Keratinocyte (primary cell): ENCODE measurements around the gene OTOG. TPM values are rescaled to one million over a fixed set of nuclear protein-coding genes. Genes with fewer than 3 reads are reported as not detected.

Experiments used
- DNase-seq: peaks from one replicate; pipeline ENCODE4 v3.0.0-alpha.2; 2011; ENCODE audit warnings: low read depth, missing footprints, low spot score
- FAIRE-seq: peaks from 2 replicates; lab custom pipeline; 2011; peaks lifted over from hg19 to GRCh38; lab: Jason Lieb, UNC
- H2AFZ ChIP-seq: 2 replicates; pipeline ENCODE4 v1.6.0; 2012; ENCODE audit warnings: low read length, control low read depth, inconsistent platforms; ENCODE audit not compliant: control insufficient read depth
- H3K27ac ChIP-seq: 2 replicates; pipeline ENCODE4 v1.5.1; 2011; ENCODE audit warnings: low read length; ENCODE audit not compliant: control insufficient read depth, insufficient read depth
- H3K27me3 ChIP-seq: 3 replicates; pipeline ENCODE4 v1.6.0; 2011; ENCODE audit warnings: low read length; ENCODE audit not compliant: control insufficient read depth, insufficient read depth; ENCODE audit errors: extremely low read depth
- H3K36me3 ChIP-seq, 2 experiments: 2 replicates in 1 of 2; 3 replicates in 1 of 2; pipeline ENCODE4 v1.5.1; 2011; ENCODE audit warnings: low read length in 2 of 2, mild to moderate bottlenecking in 1 of 2; ENCODE audit not compliant: control insufficient read depth in 2 of 2, insufficient read depth in 2 of 2; ENCODE audit errors: extremely low read depth in 1 of 2
- H3K4me1 ChIP-seq: 3 replicates; pipeline ENCODE4 v1.5.1; 2011; ENCODE audit warnings: low read length; ENCODE audit not compliant: control insufficient read depth, insufficient read depth; ENCODE audit errors: extremely low read depth
- H3K4me2 ChIP-seq: 3 replicates; pipeline ENCODE4 v1.6.0; 2011; ENCODE audit warnings: low read depth, low read length; ENCODE audit not compliant: control insufficient read depth, insufficient read depth; ENCODE audit errors: extremely low read depth
- H3K4me3 ChIP-seq, 3 experiments: fragments of 200-600 bp in 1 of 3; sonication (generic) in 1 of 3; 2 replicates in 2 of 3; 3 replicates in 1 of 3; pipeline ENCODE4 v1.5.1; 2011 to 2016; ENCODE audit warnings: low read length in 3 of 3, mild to moderate bottlenecking in 3 of 3, control low read depth in 2 of 3, inconsistent platforms in 1 of 3, low read depth in 1 of 3, mixed read lengths in 1 of 3, mixed run types in 1 of 3, moderate library complexity in 1 of 3; ENCODE audit not compliant: control insufficient read depth in 2 of 3, insufficient read depth in 2 of 3; ENCODE audit errors: extremely low read depth in 1 of 3
- H3K79me2 ChIP-seq: 2 replicates; pipeline ENCODE4 v1.6.0; 2012; ENCODE audit warnings: low read length; ENCODE audit not compliant: control insufficient read depth, insufficient read depth
- H3K9ac ChIP-seq: 3 replicates; pipeline ENCODE4 v1.6.0; 2011; ENCODE audit warnings: low read length; ENCODE audit not compliant: control insufficient read depth, insufficient read depth; ENCODE audit errors: extremely low read depth
- H3K9me1 ChIP-seq: 3 replicates; pipeline ENCODE4 v1.6.0; 2011; ENCODE audit warnings: low read length; ENCODE audit not compliant: control insufficient read depth, insufficient read depth; ENCODE audit errors: extremely low read depth
- H3K9me3 ChIP-seq: 2 replicates; pipeline ENCODE4 v1.5.1; 2012; ENCODE audit warnings: low read depth, low read length; ENCODE audit not compliant: control insufficient read depth
- H4K20me1 ChIP-seq: 3 replicates; pipeline ENCODE4 v1.6.0; 2011; ENCODE audit warnings: low read length; ENCODE audit not compliant: control insufficient read depth, insufficient read depth; ENCODE audit errors: extremely low read depth
- CTCF ChIP-seq, 3 experiments: IDR thresholded peaks in 1 of 3; conservative IDR thresholded peaks in 1 of 3; optimal IDR thresholded peaks in 1 of 3; 2 replicates in 2 of 3; 3 replicates in 1 of 3; pipeline versions ENCODE3 to v1.5.1; 2011; ENCODE audit warnings: low read length in 3 of 3, mild to moderate bottlenecking in 3 of 3, moderate library complexity in 2 of 3, control low read depth in 1 of 3, inconsistent platforms in 1 of 3; ENCODE audit not compliant: insufficient read depth in 2 of 3; ENCODE audit errors: extremely low read depth in 1 of 3
- EZH2 ChIP-seq: IDR thresholded peaks from one replicate; pipeline ENCODE4 v1.6.1; 2012; ENCODE audit warnings: inconsistent platforms, mild to moderate bottlenecking, low read length, moderate library complexity
- dilution Hi-C: fragments of 300-500 bp; cut with MboI; formaldehyde crosslinking; loops from one replicate; pipeline ENCODE4 v1.7.0; 2020; ENCODE audit warnings: low sequenced_read_pairs; ENCODE audit not compliant: extremely low pct_ligation_motif_present
- polyA plus RNA-seq, 5 experiments: library from polyadenylated mRNA; depleted of rRNA in 3 of 5; stranded (reverse) in 3 of 5; stranded (forward) in 1 of 5; unstranded in 1 of 5; fragments of >200 nt; gene quantifications; 1 replicate in 1 of 5; 2 replicates in 3 of 5; 3 replicates in 1 of 5; pipeline versions ENCODE4 v1.2.1 to v1.2.3, GENCODE V29; 2011 to 2012; ENCODE audit warnings: missing spikeins in 2 of 5, low read depth in 1 of 5, low replicate concordance in 1 of 5

The OTOG gene
- polyA plus RNA-seq, 1 donor (not counting 4 experiments of a cell fraction or from before 2014, with no cell fraction given), result not detected

DNA sequence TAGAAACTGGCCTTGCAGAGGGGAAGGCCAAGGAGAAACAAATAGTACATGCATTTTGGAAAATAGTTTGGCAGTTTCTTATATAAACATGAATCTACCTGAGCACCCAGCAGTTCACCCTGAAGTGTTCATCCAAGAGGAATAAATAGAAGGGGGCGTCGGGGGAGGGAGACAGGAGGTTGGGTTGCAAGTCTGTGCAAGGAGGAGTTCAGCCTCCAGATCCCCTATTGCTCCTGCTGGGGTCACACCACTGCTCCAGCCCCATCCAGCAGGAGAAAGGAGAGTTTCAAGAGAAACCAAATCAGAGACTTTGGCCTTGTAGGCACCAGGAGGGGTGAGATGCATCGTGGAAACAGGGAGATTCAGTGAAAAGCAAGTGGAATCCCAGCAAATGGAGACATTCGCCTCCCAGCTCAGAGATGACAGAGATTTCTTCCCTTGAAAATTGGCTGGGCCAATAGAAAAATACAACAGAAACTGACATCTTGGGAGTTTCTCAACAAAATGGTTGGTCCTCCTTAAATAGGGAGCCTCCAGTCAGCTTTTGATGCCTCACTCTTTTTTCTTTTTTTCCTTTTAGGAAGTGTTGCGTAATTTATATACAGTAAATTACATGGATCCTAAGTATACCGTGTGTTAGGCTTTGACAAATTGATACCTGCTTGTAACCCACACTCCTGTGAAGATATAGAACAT is 34.1 kb downstream of the OTOG start:
- dilution Hi-C loops, result no loop called here
- no peak overlapping the region for H3K4me3 ChIP-seq
- no peaks in the 10 kb centered on the region for H3K4me1 ChIP-seq
- H3K9ac ChIP-seq, result no peak overlapping the region
- TF ChIP-seq CTCF (optimal IDR thresholded peaks at IDR 0.05 in 1 of 3, IDR thresholded peaks at IDR 0.05 in 1 of 3, conservative IDR thresholded peaks at IDR 0.05 in 1 of 3; ENCODE audit: extremely low read depth in 1 of 3, insufficient read depth in 2 of 3, low read length in 3 of 3) (no peak), EZH2 (no peak)
- H4K20me1 ChIP-seq, result no peaks in the 10 kb centered on the region
- H3K36me3 ChIP-seq, result no peaks in the 10 kb centered on the region
- FAIRE-seq (no peak), DNase-seq (no peak)
- H3K79me2 ChIP-seq, result no peaks in the 10 kb centered on the region
- no peaks in the 10 kb centered on the region for H3K9me1 ChIP-seq
- H3K9me3 ChIP-seq, result no peaks in the 10 kb centered on the region
- no peak overlapping the region for H2AFZ ChIP-seq
- no peak overlapping the region for H3K4me2 ChIP-seq
- peaks cover 5% of the 10 kb centered on the region for H3K27me3 ChIP-seq
- no peak overlapping the region for H3K27ac ChIP-seq

GRCh38 chr11:17581732-17582053 is 34.6 kb downstream of the OTOG start:
- peaks cover 5% of the 10 kb centered on the region for H3K27me3 ChIP-seq
- no peaks in the 10 kb centered on the region for H3K9me3 ChIP-seq
- no peak overlapping the region for H3K4me3 ChIP-seq
- H3K36me3 ChIP-seq, result no peaks in the 10 kb centered on the region
- dilution Hi-C loops, result no loop called here
- no peaks in the 10 kb centered on the region for H4K20me1 ChIP-seq
- no peak for DNase-seq
- TF ChIP-seq EZH2, result no peak
- TF ChIP-seq CTCF (optimal IDR thresholded peaks at IDR 0.05 in 1 of 3, IDR thresholded peaks at IDR 0.05 in 1 of 3, conservative IDR thresholded peaks at IDR 0.05 in 1 of 3; ENCODE audit: extremely low read depth in 1 of 3, insufficient read depth in 2 of 3, low read length in 3 of 3), result no peak
- no peak overlapping the region for H3K4me2 ChIP-seq
- H3K9ac ChIP-seq, result no peak overlapping the region
- no peaks in the 10 kb centered on the region for H3K79me2 ChIP-seq
- H3K9me1 ChIP-seq, result no peaks in the 10 kb centered on the region
- H3K4me1 ChIP-seq, result no peaks in the 10 kb centered on the region
- H3K27ac ChIP-seq, result no peak overlapping the region
- no peak for FAIRE-seq
- no peak overlapping the region for H2AFZ ChIP-seq
